T-helper 2 cell (primary cell): Measurements from ENCODE around the gene MSI2.
A peak's percentile ranks its signal among the peaks of the same experiment; 100 is the strongest.

Source experiments
- DNase-seq, 5 experiments: peaks; one replicate each; pipeline versions ENCODE4 v3.0.0 to v3.0.0-alpha.2; 2012 to 2022

MSI2 gene

DNA sequence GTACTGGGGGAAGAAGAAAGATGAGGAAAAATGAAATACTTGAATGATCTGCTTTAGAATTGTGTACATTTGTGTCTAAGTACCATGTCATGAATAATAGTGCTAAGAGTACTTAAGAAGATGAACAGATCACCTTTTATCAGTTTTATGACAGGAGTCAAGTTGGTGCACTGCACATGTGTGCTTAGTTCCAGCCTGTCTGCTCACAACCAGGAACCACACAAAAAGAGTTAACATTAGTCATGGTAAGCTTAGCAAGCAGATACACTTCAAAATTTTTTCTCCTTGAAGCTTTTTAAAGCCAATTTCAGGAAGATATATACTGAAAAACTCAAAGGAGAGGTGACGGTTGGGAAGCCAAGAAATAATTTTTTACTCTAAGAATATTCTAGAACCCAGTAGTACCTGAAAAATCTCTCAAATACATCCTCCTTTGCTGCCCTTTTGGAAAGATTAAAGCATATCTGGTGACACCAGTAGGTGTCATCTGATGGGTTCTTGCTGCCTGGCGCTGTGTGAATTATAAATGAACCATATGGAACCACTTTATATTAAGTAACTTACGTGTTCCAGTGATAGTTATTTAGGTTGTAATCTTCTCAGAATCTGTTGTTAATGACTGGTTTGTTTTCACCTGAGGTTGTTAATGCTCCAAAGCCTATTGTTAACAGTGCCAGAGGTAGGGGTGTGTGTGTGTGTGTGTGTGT lies 93.4 kb downstream of the MSI2 start:
- DNase-seq = no peak

DNA sequence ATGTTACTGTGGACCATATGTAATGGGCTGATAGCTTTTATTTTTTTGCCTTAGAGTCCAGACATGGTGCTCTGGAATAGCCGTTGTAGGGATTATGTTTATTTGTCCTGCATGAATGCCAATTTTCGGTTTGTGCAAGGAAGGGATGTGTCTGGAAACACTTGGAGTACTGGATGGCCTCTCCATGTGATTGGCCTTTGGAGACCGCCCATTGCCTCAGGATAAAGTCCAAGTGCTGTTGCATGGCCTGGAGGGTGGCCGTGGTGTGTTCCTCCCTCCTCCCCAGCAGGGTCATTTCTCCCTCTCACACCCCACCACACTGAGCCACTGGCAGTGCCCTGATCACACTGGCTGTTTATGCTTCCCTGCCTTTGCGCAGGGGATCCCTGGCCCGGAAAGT lies 93.9 kb downstream of the MSI2 start:
- DNase-seq = no peak

DNA sequence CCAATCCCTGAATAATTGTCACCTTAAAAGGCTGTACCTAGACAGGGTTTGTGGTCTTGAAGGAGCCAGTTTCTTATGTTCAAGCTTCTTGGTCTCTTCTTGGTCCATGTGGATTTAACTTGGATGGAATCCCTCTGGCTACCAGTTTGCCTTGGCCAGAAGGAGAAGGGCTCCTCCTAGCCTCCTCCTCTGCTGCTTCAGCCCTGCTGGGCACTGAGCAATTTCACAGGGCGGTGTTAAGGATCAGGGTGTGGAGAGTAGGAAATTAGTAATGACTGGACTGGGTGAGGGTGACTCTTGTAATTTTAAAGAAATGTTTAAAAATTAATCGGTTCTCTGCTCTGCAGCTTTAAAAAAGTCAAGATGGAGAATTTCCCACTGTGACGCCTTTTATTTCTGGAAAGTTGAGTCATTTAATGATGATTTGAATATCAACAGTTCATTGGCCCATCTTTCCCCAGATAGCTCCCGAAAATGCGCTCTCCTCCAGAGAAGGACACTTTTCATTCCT lies 96.4 kb downstream of the MSI2 start:
- no peak for DNase-seq

DNA sequence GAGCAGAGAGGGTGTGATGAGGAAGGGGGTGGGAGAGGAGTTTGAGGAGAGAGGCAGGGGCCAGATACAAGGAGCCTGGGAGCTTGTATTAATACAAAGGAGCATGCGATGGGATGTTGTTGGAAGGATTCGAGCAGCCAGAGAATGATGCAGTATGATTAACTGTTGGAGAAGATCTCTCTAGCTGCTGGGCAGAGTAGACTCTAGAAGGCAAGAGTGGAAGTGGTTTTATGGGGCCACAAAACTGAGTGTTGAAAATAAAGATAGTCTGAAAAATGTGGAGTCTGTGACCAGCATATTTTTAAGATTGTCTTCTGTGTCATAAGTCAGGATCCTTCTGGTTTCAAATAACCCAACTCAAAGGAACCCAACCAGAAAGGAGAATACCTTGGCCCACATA lies 98.3 kb downstream of the MSI2 start:
- peak in 1 of 5 experiments; percentile 42 for DNase-seq

DNA sequence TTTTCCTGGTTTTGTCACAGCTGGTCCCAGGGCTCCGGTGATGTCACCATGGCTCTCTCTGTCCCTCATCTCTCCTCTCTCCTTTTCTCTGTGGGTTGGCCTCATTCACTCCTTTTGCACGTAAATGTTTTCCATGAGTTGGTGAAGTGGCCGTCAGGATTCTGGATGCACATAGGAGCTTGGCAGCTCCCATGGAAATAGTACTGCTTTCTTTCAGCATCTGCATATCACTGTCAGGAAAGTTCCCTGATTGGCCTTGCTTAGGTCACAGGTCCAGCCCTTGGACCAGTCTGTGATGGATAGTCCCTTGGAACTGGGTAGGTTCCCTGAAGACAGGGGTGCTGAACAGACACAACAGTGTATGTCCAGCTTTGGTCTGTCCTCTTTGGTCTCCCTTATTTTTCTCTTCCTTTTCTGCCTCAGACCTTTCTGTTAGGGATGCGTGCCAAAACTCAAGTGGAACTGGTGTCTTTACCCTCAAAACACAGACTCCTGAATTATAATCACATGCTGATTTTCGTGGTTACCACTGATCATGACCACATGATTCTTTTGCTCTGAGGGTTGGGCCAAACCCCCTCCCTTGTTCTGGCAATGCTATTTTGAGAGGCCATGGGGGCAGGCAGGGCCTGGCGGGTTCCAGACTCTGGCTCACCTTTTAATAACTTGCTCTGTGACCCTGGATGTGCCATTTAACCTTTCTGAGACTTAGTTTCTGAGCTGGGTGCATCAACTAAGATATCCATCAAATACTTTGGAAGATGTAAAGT lies 99.0 kb downstream of the MSI2 start:
- DNase-seq = peak in 1 of 5 experiments; percentile 8

DNA sequence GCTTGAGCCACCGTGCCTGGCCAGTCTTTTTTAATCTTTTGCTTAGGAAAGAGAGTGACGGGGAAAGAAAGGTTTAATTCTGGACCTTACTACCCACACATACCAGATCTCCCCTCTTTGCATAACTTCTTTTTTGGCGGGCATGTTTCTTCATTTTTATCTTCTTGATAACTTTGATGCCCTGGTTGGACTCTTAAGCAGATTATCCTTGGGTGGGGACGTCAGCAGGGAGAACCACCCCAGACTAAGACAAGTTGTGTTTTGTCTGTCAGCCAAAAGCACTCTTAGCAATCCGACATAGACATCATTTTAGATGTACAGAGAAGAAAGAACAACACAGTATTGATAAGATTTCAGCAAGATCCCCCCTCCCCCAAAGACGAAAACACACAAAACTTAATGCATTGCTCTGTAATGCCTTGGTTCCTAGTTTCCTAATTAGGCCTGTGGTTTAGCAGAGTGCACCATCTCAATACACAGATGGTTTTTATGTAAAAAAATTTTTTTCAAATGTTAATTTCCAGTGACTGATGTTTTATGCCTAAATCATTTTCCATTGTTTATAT lies 99.9 kb downstream of the MSI2 start:
- no peak for DNase-seq

DNA sequence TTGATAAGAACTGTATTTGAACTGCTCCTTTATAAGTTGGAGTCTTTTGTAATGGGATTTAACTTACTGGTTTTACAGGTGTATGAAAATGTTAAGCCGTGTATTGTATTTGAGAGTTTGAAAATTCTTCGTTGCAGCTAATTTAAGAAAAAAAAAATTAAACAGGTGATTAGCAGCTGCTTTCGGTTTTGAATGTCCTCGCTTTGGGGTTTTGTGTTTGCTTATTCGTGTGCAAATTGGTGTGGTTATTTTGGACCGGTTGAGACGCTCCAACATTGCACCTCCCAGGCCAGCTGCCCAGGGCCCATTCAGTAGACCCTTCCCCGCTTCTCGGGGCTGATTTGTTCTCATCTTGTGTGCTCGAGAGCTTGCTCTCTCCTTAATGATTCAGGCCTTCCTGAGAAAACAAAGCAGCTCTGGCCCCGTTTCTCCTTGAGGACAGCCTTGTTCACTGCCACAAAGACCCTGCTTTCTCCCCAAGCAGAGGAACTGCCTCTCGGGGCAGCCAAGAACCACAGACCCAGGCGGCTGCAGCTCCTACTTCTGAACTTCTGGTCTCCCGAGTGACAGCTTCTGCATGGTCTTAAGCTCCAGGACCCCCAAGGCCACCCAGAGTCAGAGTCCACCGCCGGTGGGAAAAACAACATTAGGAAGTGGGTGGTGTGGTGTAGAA lies 100.5 kb downstream of the MSI2 start:
- DNase-seq = no peak

DNA sequence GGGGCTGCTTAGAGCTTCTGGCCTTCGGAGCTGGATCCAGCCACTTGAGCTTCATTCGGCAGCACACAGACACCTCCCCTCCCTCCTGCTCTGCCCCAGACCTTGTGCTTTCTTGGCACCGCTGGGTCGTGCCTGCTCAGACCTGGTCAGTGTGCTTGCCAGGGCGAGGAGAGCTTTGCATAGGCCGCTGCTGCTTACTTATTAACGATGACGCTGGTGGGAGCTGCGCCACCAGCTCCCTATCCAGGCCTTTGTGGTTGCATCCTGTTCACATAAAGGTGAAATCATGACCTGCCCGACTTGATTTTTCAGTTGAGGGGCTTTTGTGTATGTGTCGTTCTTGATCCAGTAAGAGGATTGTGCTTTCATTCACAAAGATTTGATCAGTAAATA lies 101.1 kb downstream of the MSI2 start:
- DNase-seq = no peak

DNA sequence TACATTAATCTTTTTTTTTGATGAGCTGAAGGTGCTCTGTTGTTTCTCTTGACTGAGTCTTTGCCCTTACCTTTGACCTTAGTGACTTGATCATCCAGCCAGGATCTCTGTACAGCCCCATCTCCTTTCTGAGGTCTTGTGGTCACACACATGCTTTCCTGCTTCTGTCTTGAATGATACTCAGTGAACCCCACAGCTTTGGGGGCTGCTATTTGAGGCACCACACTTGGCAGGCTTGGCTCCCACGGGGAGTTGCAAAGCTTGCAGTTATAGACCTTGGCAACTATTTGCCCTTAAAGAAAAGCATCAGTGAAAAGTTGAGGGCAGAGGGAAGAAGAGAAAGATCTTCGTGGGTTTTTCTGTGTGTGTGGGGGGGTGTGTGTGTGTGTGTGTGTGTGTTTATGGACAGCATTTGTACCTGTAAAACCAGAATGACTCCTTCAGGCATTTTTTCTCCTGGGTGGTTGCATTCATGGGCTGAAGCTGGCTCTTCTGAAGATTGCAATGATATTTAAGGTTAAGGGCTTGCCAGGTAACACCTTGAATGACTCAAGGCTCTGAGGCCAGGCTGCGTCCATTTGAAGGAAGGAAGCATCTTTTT lies 101.6 kb downstream of the MSI2 start:
- peak in 1 of 5 experiments; percentile 47 for DNase-seq

DNA sequence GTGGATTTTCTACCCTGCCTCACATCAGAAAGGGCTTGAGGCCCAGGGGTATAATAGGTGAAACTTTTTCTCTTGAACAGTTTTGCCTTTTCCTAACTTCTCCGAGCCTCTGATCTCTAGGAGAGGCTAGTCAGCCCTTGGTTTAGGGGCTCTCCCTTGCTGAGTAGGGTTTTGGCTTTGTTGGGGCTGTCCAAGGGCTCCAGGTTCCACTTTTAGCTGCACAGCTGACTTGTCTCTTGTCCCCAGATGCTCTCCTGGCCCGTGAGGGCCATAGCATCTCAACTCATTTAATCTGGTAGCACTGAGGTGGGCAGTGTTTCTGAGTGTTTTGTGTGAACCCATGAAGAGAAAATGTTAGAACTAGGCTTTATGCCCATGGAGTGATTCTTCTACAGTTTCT lies 103.9 kb downstream of the MSI2 start:
- no peak for DNase-seq

DNA sequence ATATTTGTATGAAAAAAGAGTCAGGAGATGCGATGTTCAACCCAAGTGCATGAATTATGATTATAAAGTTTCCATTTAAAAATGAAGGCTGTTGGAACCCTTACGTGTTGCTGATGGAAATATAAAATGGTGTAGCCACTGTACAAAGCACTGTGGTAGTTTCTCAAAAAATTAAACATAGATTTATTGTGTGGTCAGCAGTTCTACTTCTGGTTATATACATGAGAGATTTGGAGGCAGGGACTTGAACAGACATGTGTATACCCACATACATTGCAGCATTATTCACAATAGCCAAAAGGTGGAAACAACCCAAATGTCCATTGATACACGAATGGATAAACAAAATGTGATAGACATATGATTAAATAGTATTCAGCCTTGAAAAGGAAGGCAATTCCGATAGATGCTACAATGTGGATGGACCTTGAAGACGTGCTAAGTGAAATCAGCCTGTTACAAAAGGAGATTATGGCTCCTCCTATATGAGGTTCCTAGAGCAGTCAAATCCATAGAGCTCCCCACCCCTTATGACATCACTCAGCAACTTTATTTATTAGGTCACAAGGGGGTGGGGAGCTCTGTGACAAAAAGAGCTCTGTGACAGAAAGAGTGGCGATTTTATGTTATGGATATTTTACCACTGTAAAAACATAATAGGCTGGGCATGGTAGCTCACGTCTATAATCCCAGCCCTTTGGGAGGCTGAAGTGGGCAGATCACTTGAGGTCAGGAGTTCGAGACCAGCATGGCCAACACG lies 106.7 kb downstream of the MSI2 start:
- no peak for DNase-seq

DNA sequence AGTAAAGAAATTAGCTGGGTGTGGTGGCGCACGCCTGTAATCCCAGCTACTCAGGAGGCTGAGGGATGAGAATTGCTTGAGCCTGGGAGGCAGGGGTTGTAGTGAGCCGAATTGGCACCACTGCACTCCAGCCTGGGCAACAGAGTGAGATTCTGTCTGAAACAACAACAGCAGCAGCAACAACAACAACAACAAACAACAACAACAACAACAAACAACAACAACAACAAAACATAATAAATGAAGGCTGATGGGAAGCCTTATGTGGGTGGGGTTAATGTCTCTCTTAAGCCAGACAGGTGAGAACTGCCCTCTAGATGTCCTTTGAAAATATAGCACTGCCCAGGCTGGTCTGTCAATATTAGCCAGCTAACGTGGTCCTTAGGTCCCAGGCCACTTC lies 107.3 kb downstream of the MSI2 start:
- no peak for DNase-seq

DNA sequence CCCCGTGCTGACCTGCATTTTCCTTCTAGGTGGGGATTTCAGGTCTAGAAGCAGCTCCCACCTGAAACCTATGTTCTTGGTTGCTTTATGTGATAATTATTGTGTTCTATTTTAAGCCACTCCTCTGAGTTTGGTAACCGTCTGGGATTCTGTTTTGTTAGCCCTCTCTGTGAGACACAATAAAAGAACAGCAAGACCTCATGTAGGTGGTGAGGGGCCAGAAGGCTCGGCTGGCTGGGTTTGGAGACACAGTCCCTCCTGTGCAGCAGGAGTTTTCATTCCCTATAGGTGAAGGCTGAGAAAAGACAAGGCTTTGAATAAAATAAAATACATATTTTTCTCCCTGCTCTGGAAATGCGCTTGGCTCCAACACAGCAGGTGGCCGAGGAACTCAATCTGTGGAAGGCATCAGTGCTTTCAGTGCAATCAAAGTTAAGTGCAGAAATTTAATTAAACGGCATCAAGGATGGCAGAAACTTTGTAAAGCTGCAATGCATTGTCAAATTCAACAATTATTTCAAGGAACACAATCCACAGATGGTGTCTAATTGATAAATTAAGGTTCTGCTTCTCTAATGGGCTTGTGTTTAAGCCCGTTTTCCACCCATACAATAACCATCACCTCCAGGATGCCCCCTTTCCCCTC lies 107.8 kb downstream of the MSI2 start:
- DNase-seq = no peak

DNA sequence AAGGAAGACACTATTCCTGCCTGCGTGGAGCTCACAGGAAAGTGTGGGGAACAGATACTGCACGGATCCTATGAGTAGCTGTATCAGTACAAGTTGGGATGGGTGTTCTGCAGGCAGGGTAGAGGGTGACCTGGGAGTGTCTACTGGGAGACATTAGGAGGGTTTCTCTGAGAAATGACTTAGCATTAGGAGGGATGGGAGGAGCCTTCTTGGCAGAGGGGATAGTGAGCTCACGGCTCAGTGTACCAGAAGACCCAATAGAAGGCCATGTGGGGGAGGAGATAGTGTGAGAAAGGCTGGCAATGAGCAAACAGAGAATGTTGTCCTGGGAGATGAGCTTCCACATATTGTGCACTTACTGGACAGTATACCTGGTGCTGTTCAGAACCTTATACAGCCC lies 109.1 kb downstream of the MSI2 start:
- no peak for DNase-seq

DNA sequence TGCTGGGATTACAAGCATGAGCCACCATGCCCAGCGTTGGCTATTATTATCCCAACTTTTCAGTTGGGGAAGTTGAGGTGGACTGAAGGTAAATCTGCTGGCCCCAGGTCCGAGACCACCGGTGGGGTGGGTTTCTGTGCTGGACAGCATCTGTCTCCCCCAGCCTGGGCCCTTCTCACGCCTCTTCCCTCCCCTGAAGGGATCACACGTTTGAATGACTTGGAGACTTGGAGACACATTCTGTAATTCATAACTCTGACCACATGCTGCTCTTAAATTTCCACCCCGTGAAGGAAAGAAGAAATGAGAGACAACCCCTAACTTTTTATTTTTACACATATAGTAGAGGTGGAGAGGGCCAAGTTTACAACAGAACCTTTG lies 109.8 kb downstream of the MSI2 start:
- DNase-seq = no peak

DNA sequence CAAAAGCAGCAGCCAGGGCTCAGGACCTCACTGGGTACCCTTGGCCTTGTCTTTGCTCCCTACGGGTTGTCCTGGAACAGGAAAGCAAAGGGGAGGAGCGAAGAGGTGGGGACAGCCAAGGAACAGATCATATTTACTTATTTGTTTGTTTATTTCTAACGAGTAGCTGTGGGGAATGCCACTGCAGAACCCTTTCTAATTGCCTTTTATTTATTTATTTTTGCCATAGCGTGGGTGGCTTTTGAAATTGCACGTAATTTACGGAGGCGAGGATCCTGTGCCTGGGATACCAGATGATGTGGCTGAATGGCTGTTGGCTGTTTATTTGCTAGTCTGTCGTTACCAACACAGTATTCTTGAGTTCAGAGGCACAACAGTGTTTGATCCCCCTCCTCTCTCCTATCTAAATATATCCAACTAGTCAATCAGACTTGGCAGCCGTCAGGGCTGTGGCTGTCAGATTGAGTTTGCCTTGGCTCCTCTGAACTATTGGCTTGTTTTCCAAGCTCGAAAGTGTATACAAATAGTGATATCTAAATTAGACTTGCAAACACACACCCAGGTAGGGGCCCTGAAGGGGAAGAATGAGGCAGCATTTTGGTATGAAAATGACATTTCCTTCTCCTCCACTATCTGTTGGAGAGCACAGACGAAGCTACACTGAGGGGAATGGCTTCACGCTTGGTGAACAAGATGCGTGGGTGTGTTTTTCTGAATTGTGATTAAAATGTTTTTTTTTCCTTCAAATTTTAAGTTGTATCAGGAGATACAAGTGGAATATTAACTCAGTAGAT lies 110.4 kb downstream of the MSI2 start:
- DNase-seq = no peak

DNA sequence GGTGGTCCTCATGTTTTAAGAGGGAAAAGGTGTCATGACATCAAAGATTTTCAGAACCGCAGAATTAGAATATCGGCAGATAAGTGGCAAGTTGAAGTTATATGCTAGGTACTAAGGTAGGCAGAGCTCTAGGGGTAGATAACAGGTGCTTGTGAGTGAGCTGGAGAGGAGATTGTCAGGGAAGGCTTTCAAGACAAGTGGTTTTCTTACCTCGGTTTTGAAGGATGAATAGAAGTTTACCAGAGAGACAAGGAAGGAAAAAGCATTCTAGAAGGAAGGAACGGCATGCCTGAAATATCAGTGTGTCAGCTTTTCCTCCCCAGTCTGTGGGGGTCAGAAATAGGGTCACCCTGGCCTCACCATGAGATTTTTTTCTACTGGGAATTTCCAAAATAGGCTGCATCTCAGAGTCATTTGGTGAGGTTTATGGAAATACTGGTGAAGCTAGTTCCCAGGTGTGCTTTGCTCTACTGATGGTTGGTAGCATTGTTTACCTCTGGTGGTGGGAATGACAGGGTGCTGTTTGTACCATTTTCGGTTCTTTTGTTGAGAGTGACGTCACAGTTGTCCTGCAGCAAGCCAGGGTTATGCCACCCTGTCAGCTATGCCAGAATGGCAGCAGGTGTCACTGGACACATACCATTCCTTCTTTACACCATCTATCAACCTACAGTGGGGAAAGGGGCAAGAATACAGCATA lies 112.5 kb downstream of the MSI2 start:
- DNase-seq = no peak

DNA sequence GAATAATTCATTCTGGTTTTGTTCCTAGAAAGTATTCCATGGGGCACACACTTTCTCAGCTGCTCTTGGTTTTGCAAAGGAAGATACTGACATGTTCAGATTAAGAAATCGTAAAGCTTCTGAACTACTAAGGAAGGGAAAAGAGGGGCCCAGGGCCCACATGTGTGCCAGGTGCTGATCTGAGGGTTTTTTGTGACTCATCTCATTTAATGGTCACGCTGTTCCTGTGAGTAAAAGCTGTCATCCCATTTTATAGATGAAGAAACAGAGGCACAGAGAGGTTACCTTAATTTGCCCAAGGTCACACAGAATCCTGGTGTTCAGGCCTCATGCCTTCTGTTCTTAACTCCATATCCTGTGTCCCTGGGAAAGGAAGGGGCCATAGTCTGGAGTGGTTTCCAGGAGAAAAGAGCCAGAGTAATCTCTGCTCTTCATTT lies 113.2 kb downstream of the MSI2 start:
- DNase-seq = no peak

DNA sequence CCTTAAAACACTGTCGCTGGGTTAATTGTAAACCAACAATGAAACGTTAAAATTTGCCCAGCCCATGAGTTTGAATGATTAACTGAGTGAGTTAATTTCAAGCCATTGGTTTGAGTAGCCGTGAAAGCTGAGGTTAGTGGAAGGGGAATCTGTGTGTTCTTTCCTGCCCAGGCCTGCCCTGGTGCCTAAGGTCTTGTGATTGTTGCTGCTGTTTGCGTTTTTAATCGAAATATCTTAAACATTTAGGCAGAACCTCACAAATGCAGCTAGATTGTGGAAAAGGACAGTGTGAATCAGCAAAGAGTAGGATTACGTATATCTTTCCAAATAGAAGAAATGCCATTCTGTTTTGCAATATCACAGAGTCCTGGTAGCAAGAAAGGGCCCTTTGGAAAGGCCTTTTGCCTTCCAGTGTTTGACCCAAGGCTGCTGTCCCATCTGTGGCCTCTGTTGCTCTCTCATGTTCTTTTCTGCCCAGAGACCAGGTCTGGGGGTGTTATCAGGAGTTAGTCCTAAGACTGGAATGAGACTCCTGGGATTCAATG lies 113.8 kb downstream of the MSI2 start:
- no peak for DNase-seq

DNA sequence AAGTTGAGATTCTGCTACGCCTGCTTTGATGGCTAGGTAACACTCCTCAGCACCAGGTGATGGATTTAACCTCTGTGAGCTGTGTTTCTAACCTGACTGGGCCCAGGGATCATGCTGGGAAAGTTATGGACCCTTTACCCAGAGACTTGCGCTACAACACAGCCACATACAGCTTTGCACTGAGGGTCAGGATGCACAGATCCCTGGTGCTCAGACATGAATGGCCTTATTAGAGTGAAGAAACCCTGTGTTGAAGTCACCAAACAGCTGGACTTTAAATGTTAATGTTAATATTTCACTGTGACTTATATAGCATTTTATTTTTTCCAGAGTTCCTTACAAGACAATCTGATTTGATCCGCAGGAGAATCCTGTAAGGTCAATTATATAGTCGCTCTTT lies 114.3 kb downstream of the MSI2 start:
- DNase-seq = no peak
